ENCODE data around the gene MAOA. TPM values are rescaled to one million over a fixed set of nuclear protein-coding genes. Genes with fewer than 3 reads are reported as not detected.

MAOA gene
- total and polyA plus RNA-seq, 2 donors (not counting 3 experiments of a cell fraction or from before 2014, with no cell fraction given): 12.6 to 23.5 TPM

- H3K9me3 ChIP-seq (replicated peaks; ENCODE audit: control insufficient read depth, insufficient read depth, low read length): no peaks in the 10 kb centered on the region
- H3K4me2 ChIP-seq (ENCODE audit: insufficient read depth, low read length): no peak overlapping the region
- TF ChIP-seq, protein P1, sequence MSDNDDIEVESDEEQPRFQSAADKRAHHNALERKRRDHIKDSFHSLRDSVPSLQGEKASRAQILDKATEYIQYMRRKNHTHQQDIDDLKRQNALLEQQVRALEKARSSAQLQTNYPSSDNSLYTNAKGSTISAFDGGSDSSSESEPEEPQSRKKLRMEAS (IDR thresholded peaks at IDR 0.05; ENCODE audit: insufficient read depth, insufficient read length): no peak
- TF ChIP-seq JUN (IDR thresholded peaks at IDR 0.05; ENCODE audit: borderline replicate concordance, insufficient read depth, insufficient read length, low read depth) (no peak), CTCF (IDR thresholded peaks at IDR 0.05; ENCODE audit: extremely low read depth in 1 of 2, insufficient read depth in 1 of 2, low read depth in 1 of 2, low read length in 2 of 2) (no peak), GATA2 (IDR thresholded peaks at IDR 0.05; ENCODE audit: insufficient read depth, insufficient read length, low read depth, low read length) (no peak), MYC (IDR thresholded peaks at IDR 0.05; ENCODE audit: low read depth, low read length) (no peak), EZH2 (IDR thresholded peaks at IDR 0.05; ENCODE audit: borderline replicate concordance, low read depth, low read length, severe bottlenecking) (no peak), POLR2AphosphoS5 (IDR thresholded peaks at IDR 0.05; ENCODE audit: insufficient read depth, low read depth, low read length) (no peak), FOS (IDR thresholded peaks at IDR 0.05; ENCODE audit: borderline replicate concordance, insufficient read depth, low read length) (no peak), POLR2A (IDR thresholded peaks at IDR 0.05; ENCODE audit: low read depth, low read length) (no peak)
- no peaks in the 10 kb centered on the region for H4K20me1 ChIP-seq (replicated peaks; ENCODE audit: control insufficient read depth, extremely low read depth, insufficient read depth, low read length)
- H3K79me2 ChIP-seq (ENCODE audit: control insufficient read depth, insufficient read depth, low read length): no peaks in the 10 kb centered on the region
- H3K27me3 ChIP-seq (ENCODE audit: control insufficient read depth in 2 of 2, insufficient read depth in 2 of 2, low read length in 2 of 2): no peaks in the 10 kb centered on the region
- no peak overlapping the region for H3K4me3 ChIP-seq (replicated peaks in 1 of 3; ENCODE audit: insufficient read depth in 1 of 3, low read depth in 1 of 3, low read length in 3 of 3)
- no peaks in the 10 kb centered on the region for H3K4me1 ChIP-seq (ENCODE audit: control insufficient read depth, extremely low read depth, insufficient read depth, low read length)
- no TSS peak for BruUV-seq (replicated peaks)
- no peaks in the 10 kb centered on the region for H3K9me1 ChIP-seq (replicated peaks; ENCODE audit: control insufficient read depth, extremely low read depth, insufficient read depth, low read length)
- intact Hi-C loops (cut with micrococcal nuclease): no loop called here
- dilution Hi-C loops (cut with MboI; ENCODE audit: extremely low pct_ligation_motif_present, low sequenced_read_pairs): no loop called here
- ChIA-PET POLR2A (no interaction called here), CTCF (no interaction called here)
- H3K36me3 ChIP-seq (ENCODE audit: control insufficient read depth in 2 of 2, extremely low read depth in 1 of 2, insufficient read depth in 2 of 2, low read length in 2 of 2): no peaks in the 10 kb centered on the region
- H3K9ac ChIP-seq (replicated peaks; ENCODE audit: extremely low read depth, insufficient read depth, low read length): no peak overlapping the region
- H2AFZ ChIP-seq (ENCODE audit: low read depth, low read length): no peak overlapping the region
- H3K27ac ChIP-seq (ENCODE audit: insufficient read depth, low read depth, low read length): no peak overlapping the region
- DNase-seq (ENCODE audit: low read depth, low spot score): no peak
- no peak for FAIRE-seq
Observed at GRCh38 chrX:43785930-43786591, 130.0 kb downstream of the MAOA start.

Other genes with a start within 250 kb of the MAOA start
- not detected in 2 replicates for gene MAOB, start 226.2 kb downstream of the MAOA start, total RNA-seq
- not detected in 2 replicates for gene MAOB, start 226.2 kb downstream of the MAOA start, polyA plus RNA-seq